K562 (cell line): ENCODE data around the gene CCDC196. TPM values are rescaled to one million over a fixed set of nuclear protein-coding genes. Genes with fewer than 3 reads are reported as not detected.
"Not testable (repeated sequence)": the region's sequence is repeated elsewhere in the genome, so short reads cannot be mapped to it uniquely, and the experiment has no call there.

Experiments used
- ATAC-seq: fragments of 200-7000 bp; cut with Tn5 transposase; 3 replicates; pipeline ENCODE4 v1.9.1; 2020; ENCODE audit warnings: moderate library complexity
- BruUV-seq: library from RNA; stranded (reverse); fragments of 400-500 nt; replicated peaks from 2 replicates; lab custom pipeline; 2021; lab: Mats Ljungman, UMichigan
- CTCF ChIA-PET: fragments of 300-600 bp; formaldehyde crosslinking; extraction: SDS; loops from one replicate; lab custom pipeline; 2021; ENCODE audit warnings: low intra/inter-chr PET ratio; lab: Yijun Ruan, JAX
- POLR2A ChIA-PET: fragments of 300-600, 350-650 bp; sonication (Branson Sonifier 250); formaldehyde crosslinking; extraction: SDS; loops from one replicate; lab custom pipeline; 2021; ENCODE audit warnings: antibody characterized with exemption, inconsistent platforms; lab: Yijun Ruan, JAX
- DNase-seq, 4 experiments: peaks; one replicate each; pipeline versions ENCODE4 v3.0.0 to v3.0.0-alpha.2; 2011 to 2018; ENCODE audit warnings: low spot score in 3 of 4, mixed read lengths in 3 of 4; ENCODE audit errors: extremely low read depth in 1 of 4
- FAIRE-seq: peaks from 2 replicates; lab custom pipeline; 2011; peaks lifted over from hg19 to GRCh38; lab: Jason Lieb, UNC
- H2AFZ ChIP-seq: 2 replicates; pipeline ENCODE4 v1.6.0; 2011; ENCODE audit warnings: low read depth, low read length, control low read depth, inconsistent platforms
- H3K27ac ChIP-seq: fragments of 200-600 bp; 3 replicates; pipeline ENCODE4 v1.8.0; 2011; ENCODE audit warnings: low read depth, mild to moderate bottlenecking, control low read depth, inconsistent platforms, low read length, moderate library complexity, mixed read lengths; ENCODE audit errors: extremely low read depth
- H3K27me3 ChIP-seq, 2 experiments: fragments of 300-600 bp in 1 of 2; 2 replicates in 1 of 2; 3 replicates in 1 of 2; pipeline versions ENCODE4 v1.6.0 to v1.8.0; 2011; ENCODE audit warnings: inconsistent platforms in 2 of 2, low read length in 2 of 2, mild to moderate bottlenecking in 1 of 2, mixed read lengths in 1 of 2, moderate library complexity in 1 of 2; ENCODE audit not compliant: control insufficient read depth in 2 of 2, insufficient read depth in 2 of 2
- H3K36me3 ChIP-seq: fragments of 300-600 bp; 3 replicates; pipeline ENCODE4 v1.8.0; 2011; ENCODE audit warnings: mild to moderate bottlenecking, low read length, inconsistent platforms; ENCODE audit not compliant: control insufficient read depth, insufficient read depth
- H3K4me1 ChIP-seq, 2 experiments: fragments of 200-600 bp in 1 of 2; replicated peaks in 1 of 2; 2 replicates in 1 of 2; 3 replicates in 1 of 2; pipeline versions ENCODE4 v1.5.1 to v1.8.0; 2011; ENCODE audit warnings: inconsistent platforms in 2 of 2, low read length in 2 of 2, mild to moderate bottlenecking in 1 of 2, mixed read lengths in 1 of 2, moderate library complexity in 1 of 2; ENCODE audit not compliant: control insufficient read depth in 2 of 2, insufficient read depth in 2 of 2
- H3K4me2 ChIP-seq: 2 replicates; pipeline ENCODE4 v1.6.1; 2011; ENCODE audit warnings: low read length, control low read depth, inconsistent platforms, mixed read lengths; ENCODE audit not compliant: insufficient read depth
- H3K4me3 ChIP-seq: fragments of 200-600 bp; sonication (generic), shearing (Covaris generic); 2 replicates; pipeline ENCODE4 v1.5.1; 2016; ENCODE audit warnings: control low read depth, inconsistent platforms
- H3K79me2 ChIP-seq: fragments of 200-600 bp; 3 replicates; pipeline ENCODE4 v1.8.0; 2011; ENCODE audit warnings: low read length, inconsistent platforms; ENCODE audit not compliant: control insufficient read depth, insufficient read depth
- H3K9ac ChIP-seq, 2 experiments: 2 replicates each; pipeline versions ENCODE4 v1.6.0 to v1.6.1; 2011; ENCODE audit warnings: low read depth in 2 of 2, low read length in 2 of 2, control low read depth in 1 of 2, inconsistent platforms in 1 of 2, mild to moderate bottlenecking in 1 of 2, mixed read lengths in 1 of 2; ENCODE audit not compliant: insufficient read depth in 1 of 2
- H3K9me1 ChIP-seq: one replicate; pipeline ENCODE4 v1.6.0; 2011; ENCODE audit warnings: inconsistent platforms, mild to moderate bottlenecking, low read length, moderate library complexity; ENCODE audit not compliant: control insufficient read depth, insufficient read depth
- H3K9me3 ChIP-seq: replicated peaks from 2 replicates; pipeline ENCODE4 v1.5.1; 2011; ENCODE audit warnings: low read depth, low read length, inconsistent platforms; ENCODE audit not compliant: control insufficient read depth, insufficient read depth
- H4K20me1 ChIP-seq: replicated peaks from 2 replicates; pipeline ENCODE4 v1.6.1; 2011; ENCODE audit warnings: low read length, inconsistent platforms, mixed read lengths; ENCODE audit not compliant: control insufficient read depth, insufficient read depth
- GTF2A2 ChIP-seq: IDR thresholded peaks from 2 replicates; pipeline ENCODE4 v1.6.1; 2016; ENCODE audit warnings: mild to moderate bottlenecking, missing genetic modification characterization, missing compliant biosample characterization
- MAZ ChIP-seq, 2 experiments: fragments of 450-650 bp in 1 of 2; sonication (generic) in 1 of 2; formaldehyde crosslinking; IDR thresholded peaks in 1 of 2; conservative IDR thresholded peaks in 1 of 2; 2 replicates each; pipeline versions ENCODE4 v1.4.0 to v1.5.0; 2020; ENCODE audit warnings: mild to moderate bottlenecking in 1 of 2, missing genetic modification reagents in 1 of 2
- TFE3 ChIP-seq: fragments of 450-650 bp; formaldehyde crosslinking; IDR thresholded peaks from 2 replicates; pipeline ENCODE4 v1.4.0; 2020; ENCODE audit warnings: mild to moderate bottlenecking, mixed read lengths
- ZBTB9 ChIP-seq: fragments of 450-650 bp; formaldehyde crosslinking; IDR thresholded peaks from 2 replicates; pipeline ENCODE4 v1.4.0; 2020; ENCODE audit warnings: mild to moderate bottlenecking, moderate library complexity
- WGBS: fragments of 100-300 bp; shearing (Covaris generic); methylation state at CpG from one replicate; pipeline ENCODE4 v1.1.6; 2016; ENCODE audit warnings: low coverage, mixed read lengths; ENCODE audit not compliant: insufficient coverage; ENCODE audit errors: missing lambda C conversion rate; 5-methylcytosine and 5-hydroxymethylcytosine counted together
- in situ Hi-C: fragments of 300-500 bp; cut with MboI; formaldehyde crosslinking; loops from 4 replicates; pipeline ENCODE4 v1.15.0; 2018; ENCODE audit warnings: inconsistent platforms, mixed read lengths
- intact Hi-C: fragments of 100-400 bp; cut with micrococcal nuclease; formaldehyde crosslinking; loops from 2 replicates; pipeline ENCODE4 v1.14.2; 2022
- polyA plus RNA-seq, 8 experiments: library from polyadenylated mRNA; depleted of rRNA in 4 of 8; stranded (reverse) in 5 of 8; unstranded in 3 of 8; fragments of >200 nt; fragmentation: Nextera tagmentation in 2 of 8; fragmentation: Illumina TruSeq in 1 of 8; extraction: Ambion mirVana in 2 of 8; extraction: Trizol in 1 of 8; gene quantifications; 2 replicates each; pipeline versions ENCODE4 v1.2.1 to v1.2.3, GENCODE V29; 2011 to 2014; ENCODE audit warnings: inconsistent platforms in 1 of 8, missing spikeins in 1 of 8
- total RNA-seq, 7 experiments: library from RNA; depleted of rRNA in 6 of 7; stranded (reverse); fragments of >200 nt in 6 of 7; fragmentation: Illumina TruSeq in 2 of 7; extraction: Trizol in 2 of 7; gene quantifications; 2 replicates each; pipeline versions ENCODE4 v1.2.1 to v1.2.3, GENCODE V29; 2011 to 2021; ENCODE audit warnings: low replicate concordance in 1 of 7

The CCDC196 gene
- total and polyA plus RNA-seq, 9 of the 15 experiments (the other 6 are each of a cell fraction or from before 2014, with no cell fraction given) = not detected

GRCh38 chr14:66543996-66544395 lies 57.8 kb downstream of the CCDC196 start:
- H3K36me3 ChIP-seq = no peaks in the 10 kb centered on the region
- in situ Hi-C loops (no loop called here), intact Hi-C loops (no loop called here)
- H3K9ac ChIP-seq = no peak overlapping the region
- H3K4me1 ChIP-seq = no peaks in the 10 kb centered on the region; a peak in 1 of 5 replicates
- no peaks in the 10 kb centered on the region for H3K9me3 ChIP-seq
- no peak overlapping the region for H3K4me2 ChIP-seq
- no peak overlapping the region for H3K27ac ChIP-seq
- DNase-seq (no peak), FAIRE-seq (no peak), ATAC-seq (no peak)
- 4% methylated on average over 2 of the region's 2 CpGs for WGBS
- TF ChIP-seq GTF2A2 (tag) (no peak), TFE3 (CRISPR knock-in tag) (peak; percentile 65), ZBTB9 (CRISPR knock-in tag) (no peak), MAZ (CRISPR knock-in tag; conservative IDR thresholded peaks at IDR 0.05 in 1 of 2, IDR thresholded peaks at IDR 0.05 in 1 of 2) (no peak)
- no peak overlapping the region for H3K4me3 ChIP-seq
- no peak overlapping the region for H2AFZ ChIP-seq
- BruUV-seq = no TSS peak
- H3K79me2 ChIP-seq = no peaks in the 10 kb centered on the region; the same call in 1 of the 3 replicates
- no peaks in the 10 kb centered on the region for H4K20me1 ChIP-seq
- CTCF ChIA-PET = no interaction called here
- H3K9me1 ChIP-seq = no peaks in the 10 kb centered on the region
- H3K27me3 ChIP-seq = no peaks in the 10 kb centered on the region
- POLR2A ChIA-PET = no interaction called here

GRCh38 chr14:66545191-66545590 lies 59.0 kb downstream of the CCDC196 start:
- BruUV-seq, H3K4me3 ChIP-seq, H3K4me2 ChIP-seq, H2AFZ ChIP-seq, H3K9me1 ChIP-seq, H3K4me1 ChIP-seq, H4K20me1 ChIP-seq, in situ Hi-C loops, intact Hi-C loops, H3K79me2 ChIP-seq, POLR2A ChIA-PET, H3K36me3 ChIP-seq, DNase-seq, H3K27ac ChIP-seq, H3K9me3 ChIP-seq, FAIRE-seq, H3K27me3 ChIP-seq, H3K9ac ChIP-seq, CTCF ChIA-PET, ATAC-seq: not testable (repeated sequence)
- WGBS = 100% methylated on average over 1 of the region's 32 CpGs

- 88% methylated on average over 3 of the region's 32 CpGs for WGBS
- H3K9me1 ChIP-seq, H3K79me2 ChIP-seq, H3K27me3 ChIP-seq, H3K4me3 ChIP-seq, H3K27ac ChIP-seq, H3K9ac ChIP-seq, ATAC-seq, H2AFZ ChIP-seq, FAIRE-seq, H4K20me1 ChIP-seq, H3K4me1 ChIP-seq, in situ Hi-C loops, BruUV-seq, intact Hi-C loops, H3K9me3 ChIP-seq, CTCF ChIA-PET, POLR2A ChIA-PET, H3K4me2 ChIP-seq, H3K36me3 ChIP-seq, DNase-seq: not testable (repeated sequence)
Observed at GRCh38 chr14:66545751-66546150, 59.6 kb downstream of the CCDC196 start.
